K562 (cell line): ENCODE results near the gene UBE2H. TPM values are rescaled to one million over a fixed set of nuclear protein-coding genes. Genes with fewer than 3 reads are reported as not detected.

Source experiments
- GTF2E2 ChIP-seq: fragments of 200-800 bp; sonication (Bioruptor generic); IDR thresholded peaks from 2 replicates; pipeline ENCODE4 v1.6.1; 2016; ENCODE audit warnings: missing genetic modification characterization, missing compliant biosample characterization
- HDAC2 ChIP-seq: fragments of 450-650 bp; IDR thresholded peaks from 2 replicates; pipeline ENCODE4 v1.6.1; 2016; ENCODE audit warnings: mild to moderate bottlenecking
- MTA1 ChIP-seq: fragments of 450-650 bp; IDR thresholded peaks from 2 replicates; pipeline ENCODE4 v1.6.1; 2017; ENCODE audit warnings: borderline replicate concordance
- NR3C1 ChIP-seq: sonication (generic); formaldehyde crosslinking; IDR thresholded peaks from 2 replicates; pipeline ENCODE4 v1.8.1; 2022; ENCODE audit warnings: missing genetic modification reagents
- TAF1 ChIP-seq: IDR thresholded peaks from 2 replicates; pipeline ENCODE4 v1.6.1; 2011; ENCODE audit warnings: mild to moderate bottlenecking, low read length, moderate library complexity; ENCODE audit not compliant: insufficient read depth, control insufficient read depth, severe bottlenecking; ENCODE audit errors: extremely low read depth
- TCF3 ChIP-seq: sonication (generic); formaldehyde crosslinking; IDR thresholded peaks from 2 replicates; pipeline ENCODE4 v1.4.0; 2020; ENCODE audit warnings: mild to moderate bottlenecking, missing genetic modification reagents
- ZBTB40 ChIP-seq, 2 experiments: fragments of 450-650 bp in 1 of 2; sonication (generic) in 1 of 2; formaldehyde crosslinking in 1 of 2; IDR thresholded peaks; 2 replicates each; pipeline versions ENCODE4 v1.7.1 to v1.9.0; 2016 to 2022; ENCODE audit warnings: inconsistent platforms in 1 of 2, mild to moderate bottlenecking in 1 of 2, missing genetic modification reagents in 1 of 2
- ZC3H4 ChIP-seq: sonication (generic); formaldehyde crosslinking; IDR thresholded peaks from 2 replicates; pipeline ENCODE4 v1.9.0; 2021; ENCODE audit warnings: missing genetic modification reagents, borderline replicate concordance
- ZNF407 ChIP-seq: fragments of 450-650 bp; IDR thresholded peaks from 2 replicates; pipeline ENCODE4 v1.6.1; 2016; ENCODE audit warnings: low read depth
- polyA plus RNA-seq, 8 experiments: library from polyadenylated mRNA; depleted of rRNA in 4 of 8; stranded (reverse) in 5 of 8; unstranded in 3 of 8; fragments of >200 nt; fragmentation: Nextera tagmentation in 2 of 8; fragmentation: Illumina TruSeq in 1 of 8; extraction: Ambion mirVana in 2 of 8; extraction: Trizol in 1 of 8; gene quantifications; 2 replicates each; pipeline versions ENCODE4 v1.2.1 to v1.2.3, GENCODE V29; 2011 to 2014; ENCODE audit warnings: inconsistent platforms in 1 of 8, missing spikeins in 1 of 8
- total RNA-seq, 7 experiments: library from RNA; depleted of rRNA in 6 of 7; stranded (reverse); fragments of >200 nt in 6 of 7; fragmentation: Illumina TruSeq in 2 of 7; extraction: Trizol in 2 of 7; gene quantifications; 2 replicates each; pipeline versions ENCODE4 v1.2.1 to v1.2.3, GENCODE V29; 2011 to 2021; ENCODE audit warnings: low replicate concordance in 1 of 7

The UBE2H gene
- total and polyA plus RNA-seq, 9 of the 15 experiments (the other 6 are each of a cell fraction or from before 2014, with no cell fraction given) = 6.3 to 33.0 (median 13.3) TPM

GRCh38 chr7:129952086-129952652 lies 591 bp downstream of the UBE2H start (continued):
- peak; percentile 63 for TF ChIP-seq ZBTB40 (IDR thresholded peaks at IDR 0.05)
- TF ChIP-seq ZBTB40 (CRISPR knock-in tag; IDR thresholded peaks at IDR 0.05) = no peak
- TF ChIP-seq GTF2E2 (tag) = peak; percentile 82; the same call in 1 of the 2 replicates
- 0 out of 2 replicates have a peak, but pooled peaks have one; percentile 27 for TF ChIP-seq MTA1
- TF ChIP-seq ZNF407 = peak; percentile 85
- TF ChIP-seq TAF1 = peak; percentile 15
- peak; percentile 64; the same call in 1 of the 2 replicates for TF ChIP-seq NR3C1 (CRISPR knock-in tag)
- 0 out of 2 replicates have a peak, but pooled peaks have one; percentile 18 for TF ChIP-seq TCF3 (CRISPR knock-in tag)
- TF ChIP-seq ZC3H4 (CRISPR knock-in tag) = peak; percentile 94; the same call in 1 of the 2 replicates
- peak; percentile 18; the same call in 1 of the 2 replicates for TF ChIP-seq HDAC2
